ENCODE results near the gene PLPP4.
"Not testable (repeated sequence)": the region's sequence is repeated elsewhere in the genome, so short reads cannot be mapped to it uniquely, and the experiment has no call there.

The PLPP4 gene

DNA sequence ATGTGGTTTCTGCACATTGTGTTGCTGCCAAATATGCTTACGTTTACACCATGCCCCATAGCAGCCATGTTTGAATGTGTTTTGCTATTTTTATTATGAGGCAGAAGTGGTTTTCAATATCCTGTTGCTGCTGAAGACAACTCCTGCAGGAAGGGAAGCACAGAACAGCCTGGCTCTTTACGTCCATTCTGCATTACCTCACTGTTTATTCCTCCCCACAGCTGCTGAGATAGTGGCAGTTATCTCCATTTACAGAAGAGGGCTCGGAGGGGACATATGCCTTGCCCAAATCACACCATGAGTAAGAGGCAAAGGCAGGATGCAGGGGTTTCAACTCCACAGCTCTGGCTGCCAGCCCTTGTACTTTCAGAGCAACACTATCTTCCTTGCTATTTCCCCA lies 35.3 kb downstream of the PLPP4 start:
- no peak for DNase-seq

DNA sequence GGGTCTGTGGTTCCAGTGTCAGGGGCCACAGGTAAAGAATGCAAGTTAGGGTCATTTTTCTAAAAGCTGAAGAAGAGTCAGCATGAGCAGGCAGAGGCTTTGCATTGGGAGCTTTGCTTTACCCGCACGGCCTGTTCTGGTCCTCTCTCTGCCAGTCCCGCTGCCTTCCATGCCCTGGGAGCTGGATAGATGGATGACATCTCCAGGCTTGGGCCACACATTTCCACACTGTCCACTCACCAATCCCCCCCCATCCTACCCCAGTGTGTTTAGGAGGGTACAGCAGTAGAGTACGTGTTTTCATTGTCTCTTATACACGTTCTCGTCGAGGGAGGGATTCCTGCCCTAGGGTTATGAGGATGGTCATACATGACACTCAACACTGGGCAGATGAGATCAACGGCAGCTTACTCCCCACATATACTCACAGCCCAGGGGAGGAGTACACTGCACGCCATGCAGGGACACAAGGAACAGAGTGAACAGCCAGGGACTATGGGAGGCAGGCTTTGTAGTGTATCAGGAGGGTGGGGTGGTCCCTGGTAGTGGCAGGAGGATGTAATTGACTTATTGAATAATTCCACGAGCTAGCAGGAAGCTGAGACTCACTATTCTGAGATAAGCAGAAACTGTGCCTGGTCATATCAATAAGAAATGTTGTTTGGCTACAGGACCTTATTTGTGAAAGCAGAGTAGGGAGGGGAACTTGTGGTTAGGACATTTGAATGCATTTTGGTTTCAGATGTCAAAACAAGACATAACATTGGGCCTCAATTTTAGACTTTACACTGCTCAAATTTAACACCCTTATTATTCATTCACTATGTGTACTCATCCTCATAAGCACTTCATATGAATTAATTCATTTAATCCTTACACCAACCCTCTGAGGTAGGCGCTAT lies 36.6 kb downstream of the PLPP4 start:
- no peak for DNase-seq

DNA sequence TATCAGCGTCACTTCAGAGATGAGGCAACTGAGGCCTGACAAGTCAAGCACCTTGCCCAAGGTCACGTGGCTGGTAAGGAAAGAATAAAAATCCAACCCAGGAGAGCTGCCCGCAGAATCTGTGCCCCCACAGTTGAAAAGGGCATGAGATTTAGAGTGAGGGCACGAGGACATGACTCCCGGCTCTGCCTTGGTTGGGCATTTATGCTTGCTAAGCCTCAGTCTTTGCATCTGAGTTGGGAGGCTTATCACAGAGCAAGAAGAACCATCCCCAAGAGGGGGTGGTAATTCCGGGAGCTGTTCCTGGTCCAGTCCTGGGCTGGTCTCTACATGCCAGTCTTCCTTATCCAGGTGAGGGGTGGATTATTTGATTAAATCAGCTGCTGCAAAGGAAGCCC lies 37.3 kb downstream of the PLPP4 start:
- no peak for DNase-seq

DNA sequence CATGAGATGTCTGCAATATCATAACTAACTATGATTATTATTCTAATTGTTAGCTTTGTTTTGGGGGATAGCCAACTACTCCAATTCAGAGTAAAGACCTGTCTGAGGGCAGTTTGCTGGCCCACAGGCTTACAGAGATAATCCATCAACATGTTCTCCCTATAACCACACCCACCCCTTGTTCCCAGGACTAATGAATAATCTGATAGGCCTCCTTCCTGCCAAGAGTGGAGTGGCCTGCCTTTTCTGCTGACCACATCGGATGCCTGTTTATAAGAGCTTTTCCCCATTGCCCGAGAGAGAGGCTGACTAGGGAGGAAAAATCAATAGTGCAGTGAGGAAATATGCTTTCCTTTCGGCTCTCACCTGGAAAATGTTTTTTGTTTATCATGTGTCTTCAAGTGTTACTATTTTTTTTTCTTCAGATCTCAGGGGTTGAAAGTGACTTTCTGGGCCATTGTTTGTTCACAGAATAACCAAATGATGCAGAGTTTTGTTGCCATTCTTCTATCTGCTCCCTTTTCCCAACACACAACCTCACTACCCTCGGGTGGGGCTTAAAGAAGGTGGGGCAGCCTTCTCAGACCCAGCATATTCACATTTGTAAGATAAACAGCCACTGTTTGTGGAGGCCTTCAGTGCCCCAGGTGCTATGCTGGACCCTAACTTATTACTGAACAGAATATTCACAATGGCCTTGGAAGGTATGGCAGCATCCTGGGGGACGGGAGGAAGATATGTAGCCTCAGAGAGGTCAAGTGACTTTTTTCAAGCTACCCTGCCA lies 38.4 kb downstream of the PLPP4 start:
- DNase-seq, result no peak

DNA sequence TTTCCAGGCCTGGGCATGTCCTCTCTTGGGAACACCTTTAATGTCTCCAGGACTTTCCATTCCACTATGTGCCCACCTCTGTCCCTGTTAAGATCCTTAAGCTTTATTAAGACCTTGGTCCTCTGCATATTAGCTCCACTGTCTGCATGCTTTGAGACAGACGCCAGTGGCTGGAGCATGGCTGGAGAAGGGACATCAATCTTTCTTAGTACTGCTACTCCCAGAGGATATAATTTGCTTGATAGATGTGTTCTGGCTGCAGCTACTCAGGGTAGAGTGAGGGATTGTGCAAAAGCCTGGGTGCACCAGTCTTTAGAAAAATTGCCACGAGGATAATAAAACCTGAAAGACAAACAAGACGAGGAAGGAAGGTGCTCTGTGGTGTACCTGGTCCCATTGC lies 42.9 kb downstream of the PLPP4 start:
- DNase-seq, result no peak

DNA sequence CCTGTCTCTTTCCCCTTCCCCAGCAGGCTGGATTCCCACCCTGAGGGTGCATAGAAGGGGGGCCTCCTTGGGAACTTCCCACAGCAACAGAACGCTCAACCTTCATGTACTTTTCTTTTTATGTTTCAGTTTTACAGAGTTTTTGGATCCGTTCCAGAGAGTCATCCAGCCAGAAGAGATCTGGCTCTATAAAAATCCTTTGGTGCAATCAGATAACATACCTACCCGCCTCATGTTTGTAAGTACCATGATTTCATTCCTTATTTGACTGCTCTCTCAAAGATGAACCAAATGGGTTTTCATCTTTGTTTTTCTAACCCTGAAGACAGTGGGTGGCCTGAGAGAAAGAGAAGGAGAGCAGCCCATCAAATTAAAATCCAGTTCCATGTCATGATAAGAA lies 46.7 kb downstream of the PLPP4 start:
- no peak for DNase-seq

DNA sequence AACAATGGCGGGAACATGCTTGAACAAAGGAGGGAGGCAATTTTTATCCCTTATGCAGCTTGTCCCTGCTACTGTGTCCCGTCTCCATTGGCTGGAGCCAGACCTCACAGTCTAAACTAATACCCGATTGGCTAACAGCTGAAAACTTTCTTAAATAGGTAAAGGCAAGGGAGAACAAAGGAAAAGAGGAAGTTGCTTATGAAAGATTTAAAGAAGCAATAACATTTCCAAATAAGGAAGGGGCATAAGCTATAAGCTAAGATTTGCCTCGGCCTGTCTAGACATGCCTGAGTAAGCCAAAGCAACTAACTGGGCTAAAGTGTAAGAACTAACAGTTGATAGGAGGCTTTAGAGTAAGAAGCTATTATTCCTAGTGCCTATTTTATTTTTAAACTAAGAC lies 47.2 kb downstream of the PLPP4 start:
- not testable (repeated sequence) for DNase-seq

DNA sequence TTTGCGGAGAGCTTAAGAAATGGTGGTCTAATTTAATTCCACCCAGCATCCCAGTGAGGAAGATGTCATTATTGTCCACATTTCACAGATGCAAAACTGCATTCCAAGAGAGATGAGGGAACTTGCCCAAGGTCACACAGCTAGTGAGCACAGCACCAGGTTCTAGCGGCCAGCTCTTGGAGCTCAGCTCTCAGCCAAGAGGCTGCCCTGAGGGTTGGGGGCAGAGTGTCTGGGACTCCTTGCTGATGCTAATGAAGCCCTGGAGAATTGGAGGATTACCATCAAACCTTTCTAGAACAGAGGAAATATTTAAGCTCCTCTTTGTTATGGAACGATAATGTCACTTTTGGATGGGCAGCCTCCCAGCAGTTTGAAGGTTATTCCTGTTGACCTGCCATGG lies 48.0 kb downstream of the PLPP4 start:
- no peak for DNase-seq

DNA sequence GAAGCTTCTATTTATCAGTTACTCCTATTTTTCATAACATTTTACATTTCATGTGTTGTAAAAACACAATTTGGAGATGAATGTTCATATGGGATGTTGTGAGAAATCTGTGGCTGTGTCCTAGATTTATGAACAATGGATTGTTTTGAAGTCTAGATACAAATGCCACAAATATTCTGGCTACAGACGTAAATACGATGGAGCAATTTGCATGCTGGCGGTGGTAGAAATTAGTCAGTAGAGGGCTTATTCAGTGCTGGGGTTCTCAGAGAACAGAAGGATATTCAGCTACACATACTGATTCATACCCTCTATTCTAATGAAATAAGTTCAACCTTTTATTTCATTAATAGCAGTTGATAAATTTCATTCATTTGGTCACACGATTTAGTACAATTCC lies 48.8 kb downstream of the PLPP4 start:
- DNase-seq, result no peak

DNA sequence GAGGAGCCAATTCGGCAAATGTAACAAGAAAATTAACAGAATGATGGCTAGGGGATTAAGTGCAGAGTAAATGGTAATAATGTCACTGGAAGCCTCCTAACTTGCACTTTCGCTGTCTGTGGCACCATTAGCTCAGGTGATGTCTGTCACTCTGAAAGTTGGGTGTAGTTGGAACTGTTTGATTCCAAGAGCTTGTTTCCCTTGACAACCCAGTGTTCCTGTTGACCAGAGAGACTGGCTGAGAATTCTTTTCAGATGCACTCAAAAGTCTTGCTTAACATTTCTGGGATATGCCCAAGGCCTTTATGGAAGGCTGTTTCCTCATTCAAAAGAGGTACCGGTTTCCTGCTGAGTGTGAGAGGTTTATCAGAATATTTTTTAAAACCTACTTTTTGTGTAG lies 49.6 kb downstream of the PLPP4 start:
- peak in 1 of 2 experiments; percentile 4 for DNase-seq

DNA sequence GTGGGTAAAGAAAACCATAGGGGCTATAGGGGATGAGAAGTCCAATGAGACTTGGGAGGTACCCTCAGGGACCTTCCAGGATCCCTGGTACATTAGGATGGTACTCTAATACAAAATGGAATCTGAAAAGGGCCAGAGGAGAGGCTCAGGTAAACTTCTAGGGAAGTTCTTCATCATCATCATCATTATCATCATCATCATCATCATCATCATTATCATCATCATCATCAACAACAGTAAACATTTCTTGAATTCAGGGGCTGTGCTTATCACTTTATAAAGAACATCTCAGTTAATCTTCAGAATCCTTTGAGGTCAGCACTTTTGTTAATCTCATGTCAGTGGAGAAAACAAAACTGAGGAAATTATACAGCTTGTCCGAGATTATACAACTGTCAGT lies 50.1 kb downstream of the PLPP4 start:
- no peak for DNase-seq

DNA sequence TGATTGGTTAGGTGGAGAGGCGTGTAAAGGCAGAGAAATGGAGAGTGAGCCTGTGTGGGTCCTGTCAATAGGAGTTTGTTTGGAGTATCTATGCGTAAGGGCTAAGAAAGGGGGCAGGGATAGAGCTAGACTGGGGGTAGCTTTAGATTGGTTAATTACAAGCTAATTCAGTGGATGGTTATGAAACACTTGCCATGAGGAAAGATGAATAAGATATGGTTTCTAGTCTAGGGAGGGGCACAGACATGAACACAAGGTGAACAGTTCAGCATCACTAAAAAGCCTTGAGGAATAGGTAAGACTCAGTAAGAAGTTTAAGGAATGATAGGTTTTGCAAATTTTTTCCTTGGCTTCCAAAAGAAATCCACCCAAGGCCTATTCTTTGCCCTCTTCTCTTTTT lies 50.6 kb downstream of the PLPP4 start:
- DNase-seq, result no peak

DNA sequence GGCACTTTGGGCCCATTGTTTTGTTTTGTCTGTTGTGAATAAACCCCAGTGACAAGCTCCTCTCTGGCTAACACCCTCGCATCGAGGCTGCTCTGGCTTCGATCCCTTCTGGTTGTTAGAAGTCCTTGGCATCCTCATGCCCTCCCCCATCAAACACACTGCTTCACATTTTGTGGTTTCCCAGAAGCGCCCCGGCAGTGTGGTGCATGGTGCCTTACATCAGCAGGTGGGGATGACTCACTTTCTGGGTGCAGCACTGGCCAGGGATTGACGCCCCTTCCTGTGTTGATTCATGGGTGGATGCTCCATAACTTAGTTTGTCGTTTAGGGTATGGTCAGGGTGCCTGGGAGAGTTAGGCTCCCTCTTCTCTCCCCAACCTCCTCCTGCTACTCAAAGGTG lies 51.4 kb downstream of the PLPP4 start:
- DNase-seq, result peak; percentile 69 to 79

DNA sequence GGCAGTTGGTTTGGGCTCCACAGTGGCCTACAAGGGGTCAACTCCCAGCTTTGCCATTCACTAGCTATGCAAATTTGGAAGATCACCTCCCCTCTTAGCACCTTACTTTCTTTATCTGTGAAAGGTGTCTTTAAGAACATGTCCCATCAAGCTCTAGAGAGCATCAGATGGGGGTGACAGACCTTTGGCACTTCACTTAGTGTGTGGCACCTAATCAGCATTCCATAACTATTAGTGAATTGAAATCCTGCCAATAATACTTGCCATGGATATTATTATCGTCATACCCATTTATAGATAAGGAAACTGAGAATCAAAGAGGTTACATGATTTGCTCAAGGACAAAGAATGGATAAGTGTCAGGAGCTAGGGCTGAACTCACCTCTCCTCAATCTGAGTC lies 51.9 kb downstream of the PLPP4 start:
- peak in 1 of 2 experiments; percentile 15 for DNase-seq

DNA sequence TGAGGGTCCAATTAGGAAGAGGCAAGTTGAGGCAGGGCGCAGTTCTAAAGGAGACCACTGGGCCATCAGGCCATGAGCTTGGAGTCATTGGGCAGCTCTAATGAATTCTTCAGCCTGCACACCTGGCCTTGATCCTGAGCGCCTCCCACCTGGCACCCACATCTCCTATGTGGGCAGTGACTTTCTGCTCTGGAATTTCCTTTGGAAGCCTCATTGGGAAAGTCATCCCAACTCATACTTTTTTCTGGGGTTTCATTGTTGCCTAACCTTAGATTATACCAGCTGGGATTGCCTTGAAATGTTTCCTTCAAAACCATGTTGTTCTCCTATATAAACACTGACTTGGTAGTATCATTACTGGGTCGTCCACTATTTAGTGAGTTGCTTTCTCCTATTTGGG lies 54.1 kb downstream of the PLPP4 start:
- DNase-seq, result peak in 1 of 2 experiments; percentile 43

DNA sequence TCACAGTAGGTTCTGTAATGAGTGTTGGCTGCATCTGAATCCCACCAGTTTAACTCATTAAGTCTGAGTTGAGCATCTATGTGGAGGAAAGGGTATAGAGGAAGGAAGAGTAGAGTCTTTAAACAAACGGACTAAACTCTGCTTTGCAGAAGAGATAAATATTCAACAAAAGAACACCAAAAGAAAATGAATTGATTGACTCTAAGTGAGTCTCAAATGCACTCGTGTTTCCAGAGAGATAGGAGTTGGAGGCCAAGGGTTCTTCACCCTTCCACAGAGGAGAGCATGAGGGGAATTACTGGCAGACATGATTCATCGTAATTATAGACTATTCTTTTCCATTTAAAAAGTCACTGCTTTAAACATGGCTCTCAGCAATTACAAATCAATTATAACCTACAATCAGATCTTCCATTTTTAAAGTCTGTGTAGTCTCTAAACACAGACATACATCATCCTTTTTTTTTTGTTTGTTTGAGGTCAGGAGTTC lies 56.3 kb downstream of the PLPP4 start:
- no peak for DNase-seq

DNA sequence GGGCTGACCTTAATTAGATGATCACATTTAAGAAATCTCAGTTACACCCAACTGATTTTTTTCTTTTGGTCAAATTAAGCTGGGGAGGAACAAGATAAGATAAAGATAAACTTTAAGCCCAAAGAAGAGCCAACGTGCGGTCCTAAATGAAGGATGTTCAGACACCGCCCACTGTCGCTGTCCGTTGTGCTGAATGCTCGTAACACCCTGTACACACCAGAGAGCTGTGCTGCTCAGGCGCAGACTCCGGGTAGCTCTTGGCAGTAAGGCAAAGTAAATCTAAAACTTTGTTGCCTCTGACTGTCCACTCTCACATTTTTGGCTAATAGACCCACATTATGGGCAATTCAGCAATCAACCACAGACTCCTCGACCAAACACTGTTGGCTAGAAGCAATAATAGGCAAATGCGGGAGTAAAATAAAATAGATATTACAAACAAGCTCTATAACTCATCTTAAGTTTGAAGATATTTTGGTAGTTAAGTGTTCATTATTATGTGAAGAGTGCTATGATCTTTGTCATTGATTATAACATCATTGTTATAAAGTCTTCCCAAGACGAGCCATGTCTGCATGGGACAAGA lies 57.1 kb downstream of the PLPP4 start:
- DNase-seq, result no peak

DNA sequence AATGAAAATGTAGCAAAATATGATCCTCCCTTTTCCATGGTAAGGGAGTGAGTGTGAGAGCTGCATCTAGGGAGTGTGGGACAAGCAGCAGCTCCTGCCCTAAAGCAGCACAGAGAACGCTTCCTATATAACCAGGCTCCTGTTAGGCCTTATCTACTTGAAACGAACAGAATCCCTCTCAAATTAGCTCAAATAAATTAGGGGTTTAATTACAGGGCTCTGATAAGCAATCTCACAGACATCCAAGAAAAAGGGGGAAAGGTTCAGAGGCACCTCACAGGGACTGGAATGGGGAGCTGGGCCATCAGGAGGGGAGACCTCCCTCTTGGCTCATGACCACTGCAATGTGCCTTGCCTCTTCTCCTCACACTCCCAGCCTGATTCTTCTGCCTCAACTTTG lies 57.9 kb downstream of the PLPP4 start:
- no peak for DNase-seq

DNA sequence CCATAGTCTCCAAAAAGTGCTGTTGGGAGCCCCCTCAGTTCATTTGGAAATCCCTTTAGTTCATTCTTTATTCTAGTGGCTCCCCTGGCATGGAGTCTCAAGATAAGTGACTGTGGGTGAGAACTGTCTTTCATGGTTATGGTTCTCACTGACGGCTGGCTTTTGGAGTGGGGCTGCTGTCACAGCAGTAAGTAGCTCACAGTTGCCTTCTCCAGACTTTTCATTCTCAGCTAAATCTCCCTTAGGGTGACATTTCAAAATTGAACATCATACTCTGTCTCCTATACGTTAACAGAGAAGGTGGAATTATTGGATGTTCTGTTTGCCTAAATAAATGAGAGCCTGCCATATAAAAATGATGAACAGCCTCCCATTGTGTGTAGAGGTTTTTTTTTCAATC lies 58.7 kb downstream of the PLPP4 start:
- no peak for DNase-seq

DNA sequence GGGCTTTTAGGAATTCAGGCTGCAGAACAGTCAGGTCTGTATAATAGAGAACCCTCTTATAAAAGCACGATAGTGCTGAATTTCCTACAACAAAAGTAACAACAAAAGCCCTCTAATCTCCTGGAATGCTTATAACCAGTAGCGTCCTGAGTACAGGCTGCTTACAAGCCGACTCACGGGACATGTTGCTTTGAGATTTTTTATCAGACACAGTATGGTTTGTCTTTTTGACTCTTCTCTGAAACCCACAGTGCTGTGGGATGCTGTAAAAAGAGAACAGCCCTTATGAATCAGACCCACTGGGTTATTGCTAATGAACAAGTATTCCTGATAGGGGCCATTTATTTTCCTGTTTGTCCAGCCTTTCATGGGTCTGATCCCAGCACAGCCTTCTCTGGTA lies 59.4 kb downstream of the PLPP4 start:
- no peak for DNase-seq

DNA sequence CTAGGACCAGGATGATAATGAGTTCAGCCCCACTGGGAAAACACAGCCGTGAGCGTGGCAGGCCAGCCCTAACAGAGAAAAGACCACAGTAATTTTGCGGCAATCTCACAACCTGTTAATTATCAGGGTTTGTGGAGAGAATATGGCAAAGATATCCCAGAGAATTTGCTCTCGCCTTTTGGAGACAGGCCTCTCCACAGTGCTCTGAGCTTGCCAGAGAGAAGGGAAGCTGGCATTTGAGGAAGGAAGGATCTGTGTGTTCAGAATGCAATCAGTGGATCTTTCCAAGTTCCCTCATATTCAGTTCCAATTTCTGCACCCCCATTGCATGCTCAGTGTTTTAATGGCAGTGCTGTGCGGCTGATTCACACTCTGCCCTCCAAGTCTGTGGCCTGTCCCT lies 60.2 kb downstream of the PLPP4 start:
- no peak for DNase-seq

DNA sequence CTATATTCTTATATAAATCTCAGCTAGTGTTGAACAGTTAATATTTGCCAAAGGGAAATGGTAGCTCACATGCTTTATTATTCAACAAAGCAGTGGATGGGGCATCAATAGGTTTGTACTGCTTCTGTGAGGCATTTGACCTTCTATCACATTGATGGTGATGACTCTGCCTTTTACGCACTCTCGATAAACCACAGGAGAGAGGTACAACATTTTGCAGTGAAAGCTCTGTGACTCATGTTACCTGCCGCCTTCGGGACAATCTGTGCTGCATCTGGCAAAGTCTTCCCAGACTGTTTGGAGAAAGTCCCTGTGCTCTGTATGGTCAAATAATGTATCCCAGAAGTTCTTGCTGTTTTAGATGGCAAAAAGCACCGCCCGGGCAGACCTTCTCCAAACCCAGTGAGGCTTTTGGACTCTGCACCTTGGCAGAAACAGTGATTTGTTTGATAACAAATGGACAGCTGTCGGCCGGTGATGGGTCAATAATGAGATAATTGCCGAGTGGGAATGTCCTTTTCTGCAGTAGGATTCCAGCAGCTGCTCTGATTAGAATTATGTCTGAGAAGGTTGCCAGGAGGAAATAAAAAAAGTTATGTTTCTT lies 61.0 kb downstream of the PLPP4 start:
- DNase-seq, result no peak

DNA sequence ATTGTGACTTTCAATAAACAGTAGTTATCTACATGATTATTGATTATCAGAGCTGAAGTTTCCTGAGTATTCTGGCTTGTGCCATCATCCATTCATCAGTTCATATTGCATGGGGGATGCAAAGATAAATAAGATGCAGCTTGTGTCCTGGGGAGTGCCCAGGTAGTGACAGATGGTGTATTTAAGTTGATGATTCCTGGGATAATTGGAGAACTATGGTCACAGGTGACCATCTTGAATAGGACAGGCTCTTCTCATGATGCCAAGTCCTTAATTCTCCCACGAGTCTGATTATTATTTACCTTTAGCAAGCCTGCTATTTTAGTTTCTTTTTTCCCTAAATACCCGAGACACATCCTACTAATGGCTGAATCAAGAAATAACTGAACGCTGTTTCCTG lies 64.9 kb downstream of the PLPP4 start:
- no peak for DNase-seq
